H9 (cell line): ENCODE results near the gene SNX33. TPM values are rescaled to one million over a fixed set of nuclear protein-coding genes. Genes with fewer than 3 reads are reported as not detected.

ENCODE experiments used
- DNase-seq: peaks from one replicate; pipeline ENCODE4 v3.0.0-alpha.2; 2017
- H2AFZ ChIP-seq: one replicate; pipeline ENCODE4 v1.6.1; 2013; ENCODE audit warnings: mild to moderate bottlenecking, low read length, control low read depth, moderate library complexity
- H2AK5ac ChIP-seq: 2 replicates; pipeline ENCODE4 v1.6.1; 2013; ENCODE audit warnings: low read length, control low read depth, mixed read lengths; ENCODE audit not compliant: insufficient read length
- H2BK120ac ChIP-seq: one replicate; pipeline ENCODE4 v1.6.1; 2013; ENCODE audit warnings: low read depth, mild to moderate bottlenecking, low read length, control low read depth, inconsistent platforms; ENCODE audit not compliant: poor library complexity, severe bottlenecking
- H2BK12ac ChIP-seq: 2 replicates; pipeline ENCODE4 v1.6.1; 2013; ENCODE audit warnings: low read length, control low read depth, mixed read lengths, low read depth; ENCODE audit not compliant: insufficient read length
- H2BK15ac ChIP-seq: 2 replicates; pipeline ENCODE4 v1.6.1; 2013; ENCODE audit warnings: low read depth, low read length, control low read depth
- H2BK20ac ChIP-seq: one replicate; pipeline ENCODE4 v1.6.1; 2013; ENCODE audit warnings: low read depth, mild to moderate bottlenecking, low read length, control low read depth, inconsistent platforms; ENCODE audit not compliant: poor library complexity, severe bottlenecking
- H2BK5ac ChIP-seq: 2 replicates; pipeline ENCODE4 v1.6.1; 2013; ENCODE audit warnings: low read length, control low read depth, mixed read lengths; ENCODE audit not compliant: insufficient read length
- H3K14ac ChIP-seq: 2 replicates; pipeline ENCODE4 v1.6.1; 2013; ENCODE audit warnings: low read length, control low read depth; ENCODE audit not compliant: insufficient read depth
- H3K18ac ChIP-seq: 2 replicates; pipeline ENCODE4 v1.6.1; 2013; ENCODE audit warnings: low read depth, mild to moderate bottlenecking, mixed read lengths, low read length, control low read depth; ENCODE audit not compliant: insufficient read length
- H3K23ac ChIP-seq: 2 replicates; pipeline ENCODE4 v1.6.1; 2013; ENCODE audit warnings: low read length, control low read depth, mixed read lengths, low read depth; ENCODE audit not compliant: insufficient read length
- H3K23me2 ChIP-seq: 2 replicates; pipeline ENCODE4 v1.6.1; 2013; ENCODE audit warnings: low read depth, mild to moderate bottlenecking, mixed read lengths, low read length, control low read depth; ENCODE audit not compliant: insufficient read length, poor library complexity, severe bottlenecking
- H3K27ac ChIP-seq: 2 replicates; pipeline ENCODE4 v1.5.1; 2013; ENCODE audit warnings: low read length, control low read depth, mixed read lengths, low read depth; ENCODE audit not compliant: insufficient read length
- H3K27me3 ChIP-seq: 2 replicates; pipeline ENCODE4 v1.6.1; 2013; ENCODE audit warnings: low read length, control low read depth, inconsistent platforms; ENCODE audit not compliant: insufficient read depth
- H3K4ac ChIP-seq: 2 replicates; pipeline ENCODE4 v1.6.1; 2013; ENCODE audit warnings: low read depth, mild to moderate bottlenecking, control low read depth, inconsistent platforms, low read length, moderate library complexity
- H3K4me1 ChIP-seq: 2 replicates; pipeline ENCODE4 v1.6.1; 2013; ENCODE audit warnings: low read length, control low read depth, inconsistent platforms; ENCODE audit not compliant: insufficient read depth
- H3K4me2 ChIP-seq: 2 replicates; pipeline ENCODE4 v1.6.1; 2013; ENCODE audit warnings: low read length, control low read depth, mixed read lengths; ENCODE audit not compliant: insufficient read length, insufficient read depth
- H3K56ac ChIP-seq: 2 replicates; pipeline ENCODE4 v1.6.1; 2013; ENCODE audit warnings: low read depth, mild to moderate bottlenecking, mixed read lengths, low read length, control low read depth; ENCODE audit not compliant: insufficient read length
- H3K79me1 ChIP-seq: 2 replicates; pipeline ENCODE4 v1.6.1; 2013; ENCODE audit warnings: low read depth, mild to moderate bottlenecking, moderate library complexity, low read length, control low read depth, inconsistent platforms; ENCODE audit not compliant: insufficient read depth, poor library complexity, severe bottlenecking
- H3K79me2 ChIP-seq: 2 replicates; pipeline ENCODE4 v1.6.1; 2013; ENCODE audit warnings: low read length, control low read depth, inconsistent platforms; ENCODE audit not compliant: insufficient read depth
- H3K9ac ChIP-seq: 2 replicates; pipeline ENCODE4 v1.6.1; 2013; ENCODE audit warnings: low read length, control low read depth, mixed read lengths; ENCODE audit not compliant: insufficient read length; ENCODE audit errors: extremely low read depth
- H3K9me3 ChIP-seq: one replicate; pipeline ENCODE4 v1.6.1; 2013; ENCODE audit warnings: low read depth, low read length, inconsistent platforms; ENCODE audit not compliant: control insufficient read depth
- H3T11ph ChIP-seq: one replicate; pipeline ENCODE4 v1.6.1; 2013; ENCODE audit warnings: mild to moderate bottlenecking, low read length, control low read depth, inconsistent platforms
- H4K20me1 ChIP-seq: one replicate; pipeline ENCODE4 v1.6.1; 2013; ENCODE audit not compliant: control insufficient read depth, insufficient read length, insufficient read depth
- H4K5ac ChIP-seq: 2 replicates; pipeline ENCODE4 v1.6.1; 2013; ENCODE audit warnings: low read depth, mild to moderate bottlenecking, mixed read lengths, low read length, control low read depth; ENCODE audit not compliant: insufficient read length
- H4K8ac ChIP-seq: replicated peaks from 2 replicates; pipeline ENCODE4 v1.6.1; 2013; ENCODE audit warnings: low read length, control low read depth, mixed read lengths, low read depth; ENCODE audit not compliant: insufficient read length
- H4K91ac ChIP-seq: 2 replicates; pipeline ENCODE4 v1.6.1; 2013; ENCODE audit warnings: low read depth, mild to moderate bottlenecking, moderate library complexity, mixed read lengths, low read length, control low read depth; ENCODE audit not compliant: insufficient read length
- H3K27ac Mint-ChIP-seq, 3 experiments: 2 replicates in 2 of 3; 3 replicates in 1 of 3; pipeline ENCODE4 v1.8.0; 2020 to 2021; ENCODE audit warnings: mixed read lengths in 3 of 3, mild to moderate bottlenecking in 1 of 3, moderate library complexity in 1 of 3
- H3K27me3 Mint-ChIP-seq: 2 replicates; pipeline ENCODE4 v1.8.0; 2021; ENCODE audit warnings: low read depth, mild to moderate bottlenecking, moderate library complexity, mixed read lengths
- H3K36me3 Mint-ChIP-seq, 3 experiments: 2 replicates in 2 of 3; 3 replicates in 1 of 3; pipeline ENCODE4 v1.8.0; 2020 to 2021; ENCODE audit warnings: low read depth in 3 of 3, mixed read lengths in 3 of 3; ENCODE audit not compliant: insufficient read depth in 1 of 3
- H3K4me1 Mint-ChIP-seq, 2 experiments: 2 replicates each; pipeline ENCODE4 v1.8.0; 2020; ENCODE audit warnings: mixed read lengths in 2 of 2
- H3K4me3 Mint-ChIP-seq, 2 experiments: 2 replicates in 1 of 2; 3 replicates in 1 of 2; pipeline ENCODE4 v1.8.0; 2020 to 2021; ENCODE audit warnings: mild to moderate bottlenecking in 2 of 2, mixed read lengths in 2 of 2, moderate library complexity in 1 of 2
- H3K9me3 Mint-ChIP-seq, 2 experiments: 2 replicates in 1 of 2; 3 replicates in 1 of 2; pipeline ENCODE4 v1.8.0; 2020; ENCODE audit warnings: mild to moderate bottlenecking in 2 of 2, mixed read lengths in 2 of 2, moderate library complexity in 1 of 2
- WGBS: extraction: QIAGEN DNeasy Blood & Tissue Kit; methylation state at CpG from one replicate; pipeline ENCODE4 v1.1.7; 2013; ENCODE audit warnings: missing lambda C conversion rate, low lambda C conversion rate, mixed read lengths; ENCODE audit not compliant: insufficient read length; ENCODE audit errors: extremely low coverage; 5-methylcytosine and 5-hydroxymethylcytosine counted together
- total RNA-seq: library from RNA; stranded (reverse); gene quantifications from 2 replicates; pipeline ENCODE4 v1.2.1, GENCODE V29; 2021
- TF ChIP-seq, protein P1 (sequence below): fragments of 200-600 bp; sonication (generic); conservative IDR thresholded peaks from 3 replicates; pipeline ENCODE4 v1.8.0; 2021; ENCODE audit warnings: antibody characterized with exemption, mild to moderate bottlenecking

SNX33 gene
- total RNA-seq, 1 experiment from 2014 or later, result 17.7 TPM

- no peak overlapping the region for H3K27ac ChIP-seq
- Mint-ChIP-seq H3K4me3 (no peak overlapping the region), H3K4me1 (peaks cover 22 to 31% of the 10 kb centered on the region in 2 experiments), H3K27ac (no peak overlapping the region; a peak in 1 of 7 replicates), H3K27me3 (peaks cover 9% of the 10 kb centered on the region), H3K36me3 (no peaks in the 10 kb centered on the region; a peak in 1 of 7 replicates), H3K9me3 (no peaks in the 10 kb centered on the region)
- no peak overlapping the region for H3K9ac ChIP-seq
- no peaks in the 10 kb centered on the region for H4K20me1 ChIP-seq
- no peak overlapping the region for H2AFZ ChIP-seq
- H2BK12ac ChIP-seq, result no peak overlapping the region
- no peak overlapping the region for H4K8ac ChIP-seq
- TF ChIP-seq, protein P1, sequence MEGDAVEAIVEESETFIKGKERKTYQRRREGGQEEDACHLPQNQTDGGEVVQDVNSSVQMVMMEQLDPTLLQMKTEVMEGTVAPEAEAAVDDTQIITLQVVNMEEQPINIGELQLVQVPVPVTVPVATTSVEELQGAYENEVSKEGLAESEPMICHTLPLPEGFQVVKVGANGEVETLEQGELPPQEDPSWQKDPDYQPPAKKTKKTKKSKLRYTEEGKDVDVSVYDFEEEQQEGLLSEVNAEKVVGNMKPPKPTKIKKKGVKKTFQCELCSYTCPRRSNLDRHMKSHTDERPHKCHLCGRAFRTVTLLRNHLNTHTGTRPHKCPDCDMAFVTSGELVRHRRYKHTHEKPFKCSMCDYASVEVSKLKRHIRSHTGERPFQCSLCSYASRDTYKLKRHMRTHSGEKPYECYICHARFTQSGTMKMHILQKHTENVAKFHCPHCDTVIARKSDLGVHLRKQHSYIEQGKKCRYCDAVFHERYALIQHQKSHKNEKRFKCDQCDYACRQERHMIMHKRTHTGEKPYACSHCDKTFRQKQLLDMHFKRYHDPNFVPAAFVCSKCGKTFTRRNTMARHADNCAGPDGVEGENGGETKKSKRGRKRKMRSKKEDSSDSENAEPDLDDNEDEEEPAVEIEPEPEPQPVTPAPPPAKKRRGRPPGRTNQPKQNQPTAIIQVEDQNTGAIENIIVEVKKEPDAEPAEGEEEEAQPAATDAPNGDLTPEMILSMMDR, result no peak
- H2BK5ac ChIP-seq, result no peak overlapping the region
- no peak overlapping the region for H4K91ac ChIP-seq
- H3T11ph ChIP-seq, result no peak overlapping the region
- no peak overlapping the region for H3K23ac ChIP-seq
- H3K9me3 ChIP-seq, result no peaks in the 10 kb centered on the region
- no peak overlapping the region for H3K56ac ChIP-seq
- H3K79me1 ChIP-seq, result no peaks in the 10 kb centered on the region
- no peak overlapping the region for H2AK5ac ChIP-seq
- H3K4me1 ChIP-seq, result peaks cover 7% of the 10 kb centered on the region; the same call in 1 of the 2 replicates
- H3K27me3 ChIP-seq, result no peaks in the 10 kb centered on the region
- no peak overlapping the region for H2BK20ac ChIP-seq
- no peak for DNase-seq
- H3K23me2 ChIP-seq, result no peaks in the 10 kb centered on the region
- H3K14ac ChIP-seq, result no peak overlapping the region
- no peak overlapping the region for H4K5ac ChIP-seq
- no peak overlapping the region for H3K4ac ChIP-seq
- H3K79me2 ChIP-seq, result no peaks in the 10 kb centered on the region
- H2BK15ac ChIP-seq, result no peak overlapping the region
- H3K4me2 ChIP-seq, result no peak overlapping the region
- H3K18ac ChIP-seq, result no peak overlapping the region
- no CpG with 5 or more reads among the region's 14 CpGs for WGBS
- no peak overlapping the region for H2BK120ac ChIP-seq
Measured at GRCh38 chr15:75693501-75694240, 46.0 kb downstream of the SNX33 start.
